Measurements from ENCODE around the gene HSF4.
"Not testable (repeated sequence)": the region's sequence is repeated elsewhere in the genome, so short reads cannot be mapped to it uniquely, and the experiment has no call there.

The HSF4 gene, protein sequence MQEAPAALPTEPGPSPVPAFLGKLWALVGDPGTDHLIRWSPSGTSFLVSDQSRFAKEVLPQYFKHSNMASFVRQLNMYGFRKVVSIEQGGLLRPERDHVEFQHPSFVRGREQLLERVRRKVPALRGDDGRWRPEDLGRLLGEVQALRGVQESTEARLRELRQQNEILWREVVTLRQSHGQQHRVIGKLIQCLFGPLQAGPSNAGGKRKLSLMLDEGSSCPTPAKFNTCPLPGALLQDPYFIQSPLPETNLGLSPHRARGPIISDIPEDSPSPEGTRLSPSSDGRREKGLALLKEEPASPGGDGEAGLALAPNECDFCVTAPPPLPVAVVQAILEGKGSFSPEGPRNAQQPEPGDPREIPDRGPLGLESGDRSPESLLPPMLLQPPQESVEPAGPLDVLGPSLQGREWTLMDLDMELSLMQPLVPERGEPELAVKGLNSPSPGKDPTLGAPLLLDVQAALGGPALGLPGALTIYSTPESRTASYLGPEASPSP

DNA sequence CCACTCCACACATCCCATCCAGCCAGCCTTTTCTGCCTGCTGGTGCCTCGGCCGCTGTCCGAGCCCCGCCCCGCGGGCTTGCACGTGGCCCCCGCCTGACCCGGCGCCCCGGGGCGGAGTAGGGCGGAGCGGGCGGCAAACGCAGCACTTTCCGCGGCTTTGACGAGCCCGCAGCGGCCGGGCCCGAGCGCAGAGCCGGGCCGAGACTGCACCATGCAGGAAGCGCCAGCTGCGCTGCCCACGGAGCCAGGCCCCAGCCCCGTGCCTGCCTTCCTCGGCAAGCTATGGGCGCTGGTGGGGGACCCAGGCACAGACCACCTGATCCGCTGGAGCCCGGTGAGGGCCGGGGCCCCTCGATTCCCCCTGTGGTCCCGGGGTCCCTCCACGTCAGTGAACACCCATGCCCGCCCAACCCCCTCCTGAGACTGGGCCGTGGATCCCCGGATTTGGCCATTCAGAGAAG is at the start of gene HSF4:
Gene HSF4, plus strand, starts transcription at position 147 of the 463 bp plus-strand sequence. Its CDS starts 67 bp downstream, at position 214.
- no peak for FAIRE-seq

DNA sequence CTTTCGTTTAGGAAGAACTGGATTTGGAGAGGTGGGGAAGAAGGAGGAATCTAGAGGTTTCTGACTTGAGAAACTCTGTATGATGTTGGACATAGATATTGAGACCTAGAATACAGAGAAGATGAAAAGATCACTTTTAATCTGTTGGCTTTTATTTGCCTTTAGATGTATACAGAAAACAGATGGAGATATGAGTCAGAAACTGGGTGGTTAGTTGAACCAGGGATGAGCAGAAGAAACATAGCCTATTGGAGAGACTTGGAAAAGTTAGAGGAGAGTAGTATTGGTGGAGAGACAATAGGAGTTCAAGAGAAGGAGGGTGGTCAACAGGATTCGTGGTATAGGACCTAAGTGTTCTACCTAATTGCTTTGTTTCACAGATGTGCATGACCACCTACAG is 49.8 kb upstream of the HSF4 start:
- no peak for FAIRE-seq

DNA sequence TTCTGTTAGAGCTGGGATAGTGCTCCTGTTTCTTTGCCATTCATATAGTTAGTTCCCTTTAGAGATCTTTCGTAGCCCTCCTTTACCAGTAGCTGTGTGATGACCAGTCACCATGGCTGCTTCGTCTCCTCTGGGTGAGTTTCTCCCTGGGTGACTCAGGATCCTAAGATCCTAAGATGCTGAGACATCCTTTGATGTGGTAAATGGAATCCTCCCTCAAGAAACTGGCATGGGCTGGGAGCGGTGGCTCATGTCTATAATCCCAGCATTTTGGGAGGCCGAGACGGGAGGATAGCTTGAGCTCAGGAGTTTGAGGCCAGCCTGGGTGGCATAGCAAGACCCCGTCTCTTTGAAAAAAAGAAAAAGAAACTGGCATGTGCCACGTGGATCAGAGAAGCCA is 48.9 kb upstream of the HSF4 start:
- no peak for FAIRE-seq

DNA sequence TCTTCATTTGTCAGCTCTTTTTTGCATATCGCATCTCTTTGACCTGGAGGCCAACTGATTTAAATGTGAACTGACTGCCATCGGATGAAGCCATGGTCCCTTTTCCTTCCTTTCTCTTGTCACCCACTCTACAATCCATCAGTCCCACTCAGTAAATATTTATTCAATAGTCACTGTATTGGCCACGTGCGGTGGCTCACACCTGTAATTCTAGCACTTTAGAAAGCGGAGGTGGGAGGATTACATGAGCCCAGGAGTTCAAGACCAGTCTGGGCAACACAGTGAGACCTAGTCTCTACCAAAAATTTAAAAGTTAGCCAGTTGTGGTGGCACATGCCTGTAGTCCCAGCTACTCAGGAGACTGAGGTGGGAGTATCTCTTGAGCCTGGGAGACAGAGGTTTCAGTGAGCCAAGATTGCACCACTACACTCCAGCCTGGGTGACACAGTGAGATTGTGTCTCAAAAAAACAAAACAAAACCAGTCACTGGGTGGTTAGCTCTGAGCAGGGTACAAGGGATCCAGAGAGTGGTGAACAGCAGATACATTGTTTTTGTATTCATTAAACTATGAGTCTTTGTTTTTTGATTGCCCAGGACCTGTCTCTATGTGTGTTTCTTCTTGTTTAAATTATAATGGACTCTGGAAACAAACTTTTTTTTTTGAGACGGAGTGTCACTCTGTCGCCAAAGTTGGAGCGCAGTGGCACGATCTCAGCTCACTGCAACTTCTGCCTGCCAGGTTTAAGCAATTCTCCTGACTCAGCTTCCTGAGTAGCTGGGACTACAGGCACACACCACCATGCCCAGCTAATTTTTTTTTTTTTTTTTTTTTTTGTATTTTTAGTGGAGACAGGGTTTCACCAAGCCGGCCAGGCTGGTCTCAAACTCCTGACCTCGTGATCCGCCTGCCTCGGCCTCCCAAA is 47.9 kb upstream of the HSF4 start:
- no peak for FAIRE-seq

DNA sequence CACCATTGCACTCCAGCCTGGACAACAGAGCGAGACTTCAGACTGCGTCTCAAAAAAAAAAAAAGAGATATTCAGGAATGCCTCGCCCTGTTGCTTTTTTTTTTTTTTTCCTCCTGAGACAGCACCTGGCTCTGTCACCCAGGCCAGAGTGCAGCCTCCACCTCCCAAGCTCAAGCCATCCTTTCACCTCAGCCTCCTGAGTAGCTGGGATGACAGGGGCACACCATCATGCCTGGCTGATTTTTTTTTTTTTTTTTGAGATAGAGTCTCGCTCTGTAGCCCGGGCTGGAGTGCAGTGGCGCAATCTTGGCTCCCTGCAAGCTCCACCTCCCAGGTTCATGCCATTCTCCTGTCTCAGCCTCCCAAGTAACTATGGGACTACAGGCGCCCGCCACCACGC is 46.8 kb upstream of the HSF4 start:
- FAIRE-seq = no peak

DNA sequence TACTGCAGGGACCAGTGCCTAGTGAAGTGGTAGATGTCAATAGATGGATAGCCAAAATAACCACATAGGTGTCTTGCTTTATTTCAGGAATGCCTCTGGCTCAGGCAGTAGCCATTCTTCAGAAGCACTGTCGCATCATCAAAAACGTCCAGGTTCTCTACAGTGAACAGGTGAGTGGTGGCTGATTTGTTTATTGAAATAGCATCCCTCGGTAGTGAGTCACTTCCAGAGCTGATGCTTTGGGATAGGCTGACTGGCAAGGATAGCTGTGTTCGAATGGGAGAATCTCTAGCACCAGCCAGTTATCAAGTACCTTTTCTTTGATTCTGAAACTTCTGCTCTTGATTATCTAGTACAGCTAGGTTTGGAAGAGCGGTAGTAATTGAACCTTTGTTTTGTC is 44.5 kb upstream of the HSF4 start:
- no peak for FAIRE-seq

DNA sequence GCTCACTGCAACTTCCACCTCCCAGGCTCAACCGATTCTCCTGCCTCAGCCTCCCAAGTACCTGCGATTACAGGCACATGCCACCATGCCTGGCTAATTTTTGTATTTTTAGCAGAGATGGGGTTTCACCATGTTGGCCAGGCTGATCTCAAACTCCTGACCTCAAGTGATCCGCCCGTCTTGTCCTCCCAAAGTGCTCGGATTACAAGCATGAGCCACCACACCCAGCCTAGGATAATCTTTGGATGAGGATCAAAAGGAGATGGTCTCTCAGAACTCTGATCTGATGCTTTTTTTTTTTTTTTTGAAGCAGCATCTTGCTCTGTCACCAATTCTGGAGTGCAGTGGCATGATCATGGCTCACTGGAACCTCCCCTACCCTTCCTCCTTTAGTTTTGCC is 41.7 kb upstream of the HSF4 start:
- not testable (repeated sequence) for FAIRE-seq

DNA sequence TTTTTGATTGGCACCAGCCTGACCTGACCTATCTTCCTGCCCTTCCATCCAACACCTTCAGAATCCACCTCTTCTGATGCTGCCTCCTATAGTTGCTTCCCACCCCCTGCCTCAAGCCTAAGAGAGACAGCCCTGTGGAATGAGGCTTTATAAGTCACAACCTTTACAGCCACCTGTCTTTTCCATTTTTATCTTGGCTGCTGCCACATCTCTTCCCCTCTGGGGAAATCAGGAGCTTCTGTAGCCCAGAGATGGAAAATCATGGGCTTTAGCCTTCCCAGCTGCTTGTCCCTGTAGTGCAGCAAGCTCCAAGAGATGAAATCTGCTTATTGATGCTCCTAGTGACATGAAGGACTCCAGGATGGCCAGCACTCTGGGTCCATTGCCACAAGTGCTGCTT is 36.1 kb upstream of the HSF4 start:
- FAIRE-seq = no peak

DNA sequence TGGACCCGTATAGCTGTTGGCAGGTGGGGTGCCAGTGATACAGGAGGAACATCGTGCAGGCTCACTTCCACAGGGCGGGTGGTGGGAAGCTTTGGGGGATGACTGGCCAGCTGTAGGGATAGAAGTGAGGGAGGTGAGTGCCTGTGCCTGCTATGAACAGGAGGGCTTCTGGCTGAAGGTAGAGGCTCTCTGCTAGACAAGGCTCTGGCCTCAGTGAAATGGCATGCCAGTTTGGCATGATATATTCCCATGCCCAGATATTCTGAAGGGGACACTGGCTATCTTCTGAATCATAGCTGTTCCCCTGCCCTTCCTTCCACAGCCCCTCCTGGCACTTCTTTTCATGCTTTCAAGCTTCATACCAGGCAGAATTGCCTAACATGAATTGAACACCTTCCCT is 35.7 kb upstream of the HSF4 start:
- no peak for FAIRE-seq

DNA sequence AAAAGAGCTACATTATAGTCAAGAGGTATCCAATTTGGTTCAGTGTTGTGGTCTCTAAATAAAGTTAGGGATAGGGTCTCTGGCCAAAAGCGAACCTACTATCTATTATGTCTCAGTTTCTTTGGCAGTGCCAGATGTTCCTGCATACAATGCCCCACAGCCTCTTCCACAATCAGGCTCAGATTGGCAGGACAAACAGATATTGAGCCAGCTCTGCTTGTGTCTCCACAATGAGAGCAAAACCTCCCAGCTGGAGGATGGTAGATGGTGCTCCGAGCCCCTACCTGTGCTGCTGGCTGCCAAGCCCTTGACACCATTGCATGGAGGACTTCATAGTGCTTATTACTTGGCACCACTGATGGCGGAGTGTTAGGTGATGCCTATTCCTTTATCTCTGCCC is 35.1 kb upstream of the HSF4 start:
- no peak for FAIRE-seq

DNA sequence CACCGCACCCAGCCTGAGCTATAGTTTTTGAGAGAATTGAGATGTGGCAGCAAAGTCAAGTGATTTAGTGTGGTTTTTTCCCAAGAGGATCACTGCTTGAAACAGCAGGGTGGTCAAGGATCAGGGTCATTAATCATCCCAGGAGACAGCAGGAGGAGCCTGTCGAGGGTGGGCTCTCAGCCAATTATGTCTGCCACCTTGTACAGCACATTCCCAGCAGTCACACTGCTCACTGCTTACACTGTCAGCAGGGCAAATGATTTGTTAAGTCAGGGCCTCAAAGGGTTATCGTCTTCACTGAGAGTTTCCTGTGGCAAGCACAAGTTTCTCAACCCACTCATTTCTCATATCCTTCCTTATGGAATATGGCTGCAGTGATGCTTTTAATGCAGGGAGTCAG is 26.9 kb upstream of the HSF4 start:
- FAIRE-seq = no peak

DNA sequence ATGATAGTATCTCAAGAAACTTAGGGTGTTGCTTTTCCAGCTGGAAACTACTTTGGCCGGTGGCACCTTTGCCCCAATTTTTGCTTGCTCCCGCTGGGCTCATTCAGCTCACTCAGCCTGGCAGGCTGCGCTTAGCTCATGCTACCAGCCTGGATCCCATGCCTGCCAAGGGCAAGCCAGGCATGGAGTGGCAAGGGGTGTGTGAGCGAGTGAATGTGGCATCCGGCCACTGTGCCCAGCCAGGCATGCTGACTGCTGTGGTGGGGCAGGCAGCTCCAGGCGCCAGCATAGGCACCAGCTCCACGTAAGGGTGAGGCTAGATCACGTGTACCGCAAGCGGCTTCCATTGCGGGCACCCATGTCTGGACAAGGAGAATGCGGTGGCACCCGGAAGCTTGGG is 23.2 kb upstream of the HSF4 start:
- FAIRE-seq = no peak

DNA sequence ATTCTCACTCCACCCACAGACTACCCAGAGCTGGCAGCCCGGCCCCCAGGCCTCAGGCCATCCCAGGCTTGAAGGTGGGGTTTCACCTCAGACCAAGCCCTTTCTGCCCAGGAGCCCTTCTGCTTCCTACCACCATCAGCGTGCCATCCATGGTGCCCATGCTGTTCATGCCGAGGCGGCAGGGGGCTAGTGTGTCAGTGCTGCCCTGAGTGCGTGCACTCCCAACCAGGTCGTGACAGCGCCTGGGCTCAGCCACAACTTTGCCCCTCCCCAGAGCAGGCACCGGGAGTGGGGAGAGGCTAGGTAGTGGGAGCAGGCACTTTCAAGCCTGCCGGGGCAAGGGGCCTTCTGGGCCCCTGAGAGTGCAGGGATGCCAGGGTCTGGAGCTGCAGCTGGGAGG is 22.2 kb upstream of the HSF4 start:
- no peak for FAIRE-seq

DNA sequence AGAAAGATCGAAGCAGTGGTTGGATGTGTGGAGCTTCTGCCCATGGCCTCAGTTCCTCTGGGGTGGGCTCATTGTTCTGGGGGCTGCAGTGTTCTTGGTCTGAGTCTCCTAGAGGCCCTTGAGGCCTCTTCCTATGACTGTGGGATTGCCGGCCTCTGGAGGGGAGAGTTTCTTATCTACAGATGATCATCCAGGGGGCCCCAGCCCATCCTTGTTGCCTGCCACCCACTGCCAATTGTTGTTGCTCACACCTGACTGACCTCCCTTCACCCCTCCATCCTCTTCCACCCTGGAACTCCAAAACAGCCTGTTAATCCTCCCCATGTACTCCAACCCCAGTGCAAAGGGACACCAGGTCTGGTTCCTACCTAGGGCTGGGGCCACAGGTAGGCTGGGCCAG is 19.6 kb upstream of the HSF4 start:
- FAIRE-seq = no peak

DNA sequence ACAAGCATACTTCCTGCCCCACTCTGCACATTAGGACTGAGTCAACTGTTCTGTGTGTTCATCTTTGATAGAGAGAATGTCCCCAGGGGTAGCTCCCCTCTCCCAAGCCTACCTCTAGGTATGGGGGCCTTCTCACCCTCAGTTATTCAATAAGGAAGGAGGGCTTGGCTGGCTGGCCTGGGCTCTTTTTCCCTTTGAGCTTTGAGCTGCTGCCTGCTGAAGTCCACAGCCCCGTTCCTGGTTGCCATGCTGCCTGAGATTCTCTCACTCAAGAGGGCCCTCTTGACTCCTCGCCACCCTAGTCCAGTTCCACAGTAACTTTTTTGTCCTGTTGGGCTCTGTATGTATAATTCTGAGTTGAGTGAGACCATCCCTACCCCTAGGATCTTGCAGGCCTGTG is 18.8 kb upstream of the HSF4 start:
- no peak for FAIRE-seq

DNA sequence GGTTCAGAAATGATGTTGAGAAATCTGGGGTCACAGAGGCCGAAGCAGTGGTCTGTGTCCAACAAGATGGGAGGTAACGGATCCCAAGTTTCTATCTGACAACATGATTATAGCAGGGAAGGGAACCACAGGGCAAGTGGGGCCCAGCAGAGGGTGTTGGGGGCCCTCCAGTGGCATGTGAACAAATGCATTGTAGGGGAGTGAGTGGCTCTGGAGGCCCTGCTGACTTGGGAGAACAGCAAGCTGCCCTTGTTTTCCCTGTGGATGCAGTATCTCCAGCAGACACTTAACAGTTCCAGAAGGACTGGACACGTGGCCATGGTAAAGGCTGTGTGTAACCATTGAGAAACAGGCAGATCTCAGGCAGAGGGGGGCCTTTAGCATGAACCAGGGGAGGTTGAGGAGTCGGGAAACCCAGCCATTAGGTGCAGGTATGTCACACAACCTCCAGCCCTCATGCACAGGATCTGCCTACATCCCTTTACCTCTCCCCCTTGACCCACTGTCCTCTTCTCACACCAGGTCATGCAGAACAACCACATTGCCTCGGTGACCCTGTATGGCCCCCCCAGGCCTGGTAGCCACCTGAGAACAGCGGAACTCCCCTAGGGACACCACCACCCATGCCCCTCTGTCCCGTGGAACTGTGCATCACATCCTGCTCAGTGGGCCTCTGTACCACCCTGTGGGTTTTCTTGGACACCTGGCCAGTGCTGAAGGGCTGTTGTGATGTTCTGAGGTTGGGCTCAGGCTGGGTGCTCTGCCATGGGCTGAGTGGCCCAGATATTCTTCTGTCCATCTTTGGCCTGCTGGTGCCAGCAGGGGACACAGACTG is 17.8 kb upstream of the HSF4 start:
- FAIRE-seq = no peak

DNA sequence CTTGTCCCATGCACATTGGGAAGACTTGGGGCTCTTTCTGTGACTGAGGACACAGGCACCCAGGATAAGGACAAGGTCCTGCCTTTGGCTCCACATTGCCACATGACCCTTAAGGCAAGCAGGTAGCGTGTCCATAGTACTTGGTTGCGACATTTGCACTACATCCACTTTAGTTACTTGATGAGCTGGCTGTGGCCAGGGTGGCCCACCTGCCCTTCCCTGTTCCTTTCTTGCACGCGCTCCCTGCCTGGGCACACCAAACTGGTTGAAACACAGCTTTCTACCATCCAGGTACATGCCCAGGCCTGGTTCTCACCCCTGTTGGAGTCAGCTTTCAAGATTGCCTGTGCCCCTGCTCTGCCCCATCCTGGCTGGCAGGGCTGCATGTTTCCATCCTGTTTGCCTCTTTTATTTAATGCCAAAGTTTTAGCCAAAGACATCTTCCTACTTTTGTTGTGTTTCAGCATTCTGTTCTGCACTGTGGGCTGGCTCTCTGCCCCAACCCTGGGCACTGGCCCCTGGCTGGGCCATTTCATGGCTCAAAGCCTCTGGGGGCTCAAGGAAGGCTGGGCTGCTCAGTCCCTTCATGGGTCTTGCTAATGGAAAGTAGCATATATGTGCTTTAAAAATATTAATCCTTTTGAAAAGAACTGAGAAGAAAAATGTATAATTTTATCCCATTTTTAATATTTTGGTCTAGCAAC is 17.0 kb upstream of the HSF4 start:
- no peak for FAIRE-seq

DNA sequence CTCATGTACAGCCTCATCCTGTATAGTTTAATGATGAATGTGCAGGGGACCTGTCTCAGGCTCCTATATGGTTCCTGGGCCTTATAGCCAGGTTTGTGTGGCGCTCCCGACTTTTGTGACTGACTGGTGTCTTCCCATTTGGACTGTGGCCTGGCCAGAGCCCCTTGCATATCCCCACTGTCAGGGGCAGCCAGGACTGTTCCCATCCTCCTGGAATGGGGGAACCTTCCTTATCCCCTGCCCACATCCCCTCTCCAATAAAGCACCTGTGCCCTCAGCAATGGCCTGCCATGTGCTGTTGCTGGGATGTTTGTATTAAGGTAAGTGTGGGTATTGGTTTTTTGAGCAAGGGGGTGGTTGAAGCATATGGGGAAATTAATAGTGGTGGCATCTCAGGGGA is 16.3 kb upstream of the HSF4 start:
- no peak for FAIRE-seq

DNA sequence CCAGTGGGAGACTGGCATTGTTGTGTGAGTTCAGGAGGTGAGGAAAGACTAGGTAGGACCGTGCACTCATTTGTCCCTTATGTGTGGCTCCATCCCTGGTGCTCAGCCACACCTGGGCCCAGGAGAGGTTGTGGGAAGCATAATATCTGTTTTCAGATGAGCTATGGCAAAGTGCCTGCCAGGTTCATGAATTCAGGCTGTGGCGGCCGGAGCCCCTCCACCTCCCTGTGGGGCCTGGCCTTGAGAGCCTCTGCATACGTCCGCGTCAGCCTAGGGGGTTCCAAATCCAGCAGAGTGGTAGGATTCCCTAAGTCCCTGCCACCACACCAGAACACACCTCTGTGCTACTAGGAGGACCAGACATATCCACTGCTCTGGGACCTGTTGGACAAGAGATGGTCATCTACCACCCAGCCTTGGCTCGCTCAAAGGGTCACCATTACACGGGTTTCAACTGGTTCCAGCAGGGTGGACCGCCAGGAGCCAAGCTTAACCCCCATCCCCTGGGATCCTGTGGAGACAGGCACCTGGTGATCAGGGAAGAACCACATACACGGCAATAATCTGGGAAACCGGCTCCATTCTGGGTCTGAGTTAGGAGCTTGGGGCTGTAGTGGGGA is 15.8 kb upstream of the HSF4 start:
- no peak for FAIRE-seq

DNA sequence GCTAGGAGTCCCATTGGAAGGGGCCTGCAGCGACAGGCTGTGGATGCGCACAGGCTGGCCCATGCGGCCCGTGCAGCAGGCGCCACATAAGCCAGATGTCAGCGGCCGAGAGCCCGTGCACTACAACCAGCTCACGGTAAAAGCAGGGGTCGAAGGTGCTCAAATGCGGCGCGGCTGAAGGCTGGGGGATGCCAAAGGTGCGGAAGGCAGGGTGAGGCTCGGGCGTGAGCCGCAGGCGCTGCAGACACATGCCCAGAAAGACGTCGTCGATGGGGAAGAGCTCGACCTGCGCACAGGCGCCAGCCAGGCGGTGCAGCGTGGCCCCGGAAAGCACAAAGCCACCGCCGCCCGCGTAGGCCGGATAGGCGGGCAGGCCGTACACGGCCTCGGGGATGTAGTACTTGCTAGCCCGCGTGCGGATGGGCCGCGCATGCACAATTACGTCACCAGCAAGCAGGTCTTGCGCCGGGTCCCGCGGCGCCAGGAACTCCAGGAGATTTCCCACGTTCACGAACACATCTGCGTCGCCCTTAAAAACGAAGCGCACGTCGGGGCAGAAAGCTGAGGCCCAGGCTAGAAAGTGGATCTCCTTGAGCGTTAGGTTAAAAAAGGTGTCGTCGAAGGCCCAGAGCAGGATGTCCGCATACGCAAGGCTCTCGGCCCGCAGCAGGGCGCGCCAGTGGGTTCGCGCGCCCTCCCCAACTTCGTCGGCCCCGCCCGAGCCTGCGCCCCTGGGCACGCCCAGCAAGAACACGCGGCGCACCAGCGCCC is 15.1 kb upstream of the HSF4 start:
- FAIRE-seq = no peak
